ENCODE data around the gene INPP4B.
"Not testable (repeated sequence)": the region's sequence is repeated elsewhere in the genome, so short reads cannot be mapped to it uniquely, and the experiment has no call there.

The INPP4B gene

GRCh38 chr4:142112451-142112850 is 733.6 kb downstream of the INPP4B start:
- FAIRE-seq = no peak

GRCh38 chr4:142110136-142110535 is 736.0 kb downstream of the INPP4B start:
- FAIRE-seq = no peak

GRCh38 chr4:142104041-142104440 is 742.1 kb downstream of the INPP4B start:
- FAIRE-seq = no peak

GRCh38 chr4:142101401-142101800 is 744.7 kb downstream of the INPP4B start:
- FAIRE-seq = no peak

- FAIRE-seq = no peak
Measured at GRCh38 chr4:142100941-142101340, 745.2 kb downstream of the INPP4B start.

GRCh38 chr4:142098900-142099545 is 747.1 kb downstream of the INPP4B start:
- peak; percentile 38 for FAIRE-seq

GRCh38 chr4:142098380-142098779 is 747.7 kb downstream of the INPP4B start:
- no peak for FAIRE-seq

GRCh38 chr4:142097015-142097414 is 749.1 kb downstream of the INPP4B start:
- FAIRE-seq = no peak

GRCh38 chr4:142095886-142096605 is 750.1 kb downstream of the INPP4B start:
- peak; percentile 65 for FAIRE-seq

GRCh38 chr4:142092941-142093340 is 753.2 kb downstream of the INPP4B start:
- no peak for FAIRE-seq

- FAIRE-seq = no peak
Measured at GRCh38 chr4:142091691-142092182, 754.4 kb downstream of the INPP4B start.

GRCh38 chr4:142091085-142091513 is 755.0 kb downstream of the INPP4B start:
- FAIRE-seq = no peak

GRCh38 chr4:142088906-142089305 is 757.2 kb downstream of the INPP4B start:
- FAIRE-seq = no peak

- FAIRE-seq = no peak
Measured at GRCh38 chr4:142085513-142086292, 760.4 kb downstream of the INPP4B start.

GRCh38 chr4:142083264-142083663 is 762.8 kb downstream of the INPP4B start:
- no peak for FAIRE-seq

GRCh38 chr4:142081025-142081424 is 765.1 kb downstream of the INPP4B start:
- no peak for FAIRE-seq

GRCh38 chr4:142079959-142080358 is 766.1 kb downstream of the INPP4B start:
- no peak for FAIRE-seq

- FAIRE-seq = no peak
Measured at GRCh38 chr4:142077048-142077447, 769.1 kb downstream of the INPP4B start.

GRCh38 chr4:142068304-142068703 is 777.8 kb downstream of the INPP4B start:
- not testable (repeated sequence) for FAIRE-seq

GRCh38 chr4:142066562-142066961 is 779.5 kb downstream of the INPP4B start:
- not testable (repeated sequence) for FAIRE-seq

GRCh38 chr4:142065086-142065647 is 780.9 kb downstream of the INPP4B start:
- no peak for FAIRE-seq

- no peak for FAIRE-seq
Measured at GRCh38 chr4:142064181-142064580, 781.9 kb downstream of the INPP4B start.

GRCh38 chr4:142045996-142046395 is 800.1 kb downstream of the INPP4B start:
- FAIRE-seq = no peak
